Activated CD4-positive, alpha-beta T cell treated with anti-CD3 and anti-CD28 coated beads, Interleukin-2, Interleukin-4, amounts not matched to agents 100 ng/mL and 50 ng/mL, durations not matched to agents 16 hours and 8 hours (primary cell): ENCODE results near the gene ARL8B.
A peak's percentile ranks its signal among the peaks of the same experiment; 100 is the strongest.
"Not testable (repeated sequence)": the region's sequence is repeated elsewhere in the genome, so short reads cannot be mapped to it uniquely, and the experiment has no call there.

Experiments
- DNase-seq: peaks from one replicate; pipeline ENCODE4 v3.0.0-alpha.2; 2020; ENCODE audit warnings: low spot score

The ARL8B gene

DNA sequence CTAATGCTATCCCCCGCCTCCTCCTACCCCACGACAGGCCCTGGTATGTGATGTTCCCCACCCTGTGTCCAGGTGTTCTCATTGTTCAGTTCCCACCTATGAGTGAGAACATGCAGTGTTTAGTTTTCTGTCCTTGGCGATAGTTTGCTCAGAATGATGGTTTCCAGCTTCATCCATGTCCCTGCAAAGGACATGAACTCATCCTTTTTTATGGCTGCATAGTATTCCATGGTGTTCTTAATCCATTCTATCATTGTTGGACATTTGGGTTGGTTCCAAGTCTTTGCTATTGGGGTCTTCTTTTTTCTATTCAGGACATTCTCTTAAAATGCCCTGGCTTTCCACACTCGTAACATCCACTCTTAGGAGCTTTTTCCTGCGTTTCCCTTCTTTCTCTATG is 25.1 kb downstream of the ARL8B start:
- DNase-seq: not testable (repeated sequence)

DNA sequence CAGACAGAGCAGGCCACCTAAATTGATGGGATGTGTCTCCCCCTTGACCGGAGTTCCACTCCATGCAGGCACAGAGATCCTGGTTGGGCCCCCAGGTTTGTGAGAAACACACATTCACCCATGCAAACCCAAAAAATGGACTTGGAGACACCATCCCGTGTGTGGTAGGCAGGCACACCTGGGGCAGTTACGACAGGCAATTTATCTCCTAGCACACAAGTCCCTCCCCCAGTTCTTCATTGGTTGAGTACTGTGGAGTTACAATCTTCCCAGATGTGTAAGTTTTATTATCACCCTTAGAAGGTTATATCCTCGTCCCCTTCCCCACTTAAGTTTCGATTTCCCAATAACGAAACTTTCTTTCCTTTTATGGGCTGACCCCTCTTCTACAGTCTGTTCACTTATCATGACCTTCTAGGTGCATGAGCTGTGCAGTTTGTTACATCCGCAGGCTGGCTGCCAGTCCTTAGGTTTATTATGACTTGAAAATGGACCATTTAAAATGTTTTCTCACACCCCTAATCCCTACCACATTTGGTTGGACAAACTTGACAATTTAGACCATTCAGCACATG is 27.3 kb downstream of the ARL8B start:
- no peak for DNase-seq

DNA sequence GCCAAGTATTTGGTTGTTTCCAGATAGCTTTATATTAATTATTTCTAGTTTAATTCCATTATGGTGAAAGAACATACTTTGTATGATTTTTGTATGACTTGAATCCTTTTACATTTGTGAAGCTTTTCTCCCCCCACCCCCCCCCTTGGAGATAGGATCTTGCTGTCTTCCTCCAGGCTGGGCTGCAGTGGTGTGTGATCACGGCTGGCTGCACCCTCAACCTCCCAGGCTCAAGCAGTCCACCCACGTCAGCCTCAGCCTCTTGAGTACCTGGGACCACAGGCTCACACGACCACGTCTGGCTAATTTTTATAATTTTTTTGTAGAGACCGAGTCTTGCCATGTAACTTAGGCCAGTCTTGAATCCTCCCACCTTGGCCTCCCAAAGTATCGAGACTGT is 29.5 kb downstream of the ARL8B start:
- no peak for DNase-seq

DNA sequence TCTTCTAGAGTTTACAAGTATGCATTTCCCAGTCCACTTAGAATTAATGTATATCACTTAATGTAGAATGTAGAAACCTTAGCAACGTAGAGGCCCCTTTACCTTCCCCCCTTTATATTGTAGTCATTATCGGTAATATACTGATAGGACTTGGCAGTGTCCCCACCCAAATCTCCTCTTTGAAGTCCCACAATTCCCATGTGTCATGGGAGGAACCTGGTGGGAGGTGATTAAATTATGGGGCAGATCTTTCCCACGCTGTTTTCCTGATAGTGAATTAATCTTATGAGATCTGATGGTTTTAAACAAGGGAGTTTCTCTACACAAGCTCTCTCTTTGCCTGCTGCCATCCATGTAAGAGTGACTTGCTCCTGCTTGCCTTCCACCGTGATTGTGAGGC is 31.0 kb downstream of the ARL8B start:
- no peak for DNase-seq

DNA sequence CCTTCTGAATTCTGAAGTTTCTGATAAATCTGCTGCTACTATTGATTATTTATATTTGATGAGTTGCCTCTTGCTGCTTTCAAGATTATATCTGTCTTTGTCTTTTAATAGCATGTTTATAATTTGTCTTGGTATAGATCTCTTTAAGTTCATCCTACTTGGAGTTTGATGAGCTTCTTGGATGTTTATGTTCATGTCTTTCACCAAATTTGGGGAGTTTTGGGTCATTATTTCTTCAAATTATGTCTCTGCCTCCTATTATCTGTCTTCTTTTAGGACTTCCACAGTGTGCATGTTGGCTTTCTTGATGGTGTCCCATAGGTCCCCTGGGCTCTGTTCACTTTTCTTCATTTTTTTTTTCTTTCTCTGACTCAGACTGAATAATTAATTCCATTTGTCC is 33.1 kb downstream of the ARL8B start:
- no peak for DNase-seq

DNA sequence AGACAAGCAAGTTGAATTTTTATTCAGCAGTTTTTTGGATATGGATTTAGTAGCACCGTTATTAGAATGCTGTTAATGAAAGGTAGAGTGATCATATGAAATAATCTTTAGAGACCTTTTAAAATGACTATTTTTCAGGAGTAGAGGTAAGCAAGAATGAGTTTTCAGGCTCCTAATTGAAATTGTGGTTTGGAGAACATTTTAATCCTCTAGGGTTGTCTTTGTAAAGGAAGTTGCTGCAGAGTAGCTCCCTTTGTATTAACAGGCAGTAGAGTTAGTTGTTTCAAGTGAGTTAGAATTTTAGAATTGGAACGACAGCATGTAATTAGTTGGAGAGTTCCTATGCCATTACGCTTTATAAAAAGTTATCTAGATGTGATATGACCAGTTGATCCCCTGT is 38.2 kb downstream of the ARL8B start:
- no peak for DNase-seq

DNA sequence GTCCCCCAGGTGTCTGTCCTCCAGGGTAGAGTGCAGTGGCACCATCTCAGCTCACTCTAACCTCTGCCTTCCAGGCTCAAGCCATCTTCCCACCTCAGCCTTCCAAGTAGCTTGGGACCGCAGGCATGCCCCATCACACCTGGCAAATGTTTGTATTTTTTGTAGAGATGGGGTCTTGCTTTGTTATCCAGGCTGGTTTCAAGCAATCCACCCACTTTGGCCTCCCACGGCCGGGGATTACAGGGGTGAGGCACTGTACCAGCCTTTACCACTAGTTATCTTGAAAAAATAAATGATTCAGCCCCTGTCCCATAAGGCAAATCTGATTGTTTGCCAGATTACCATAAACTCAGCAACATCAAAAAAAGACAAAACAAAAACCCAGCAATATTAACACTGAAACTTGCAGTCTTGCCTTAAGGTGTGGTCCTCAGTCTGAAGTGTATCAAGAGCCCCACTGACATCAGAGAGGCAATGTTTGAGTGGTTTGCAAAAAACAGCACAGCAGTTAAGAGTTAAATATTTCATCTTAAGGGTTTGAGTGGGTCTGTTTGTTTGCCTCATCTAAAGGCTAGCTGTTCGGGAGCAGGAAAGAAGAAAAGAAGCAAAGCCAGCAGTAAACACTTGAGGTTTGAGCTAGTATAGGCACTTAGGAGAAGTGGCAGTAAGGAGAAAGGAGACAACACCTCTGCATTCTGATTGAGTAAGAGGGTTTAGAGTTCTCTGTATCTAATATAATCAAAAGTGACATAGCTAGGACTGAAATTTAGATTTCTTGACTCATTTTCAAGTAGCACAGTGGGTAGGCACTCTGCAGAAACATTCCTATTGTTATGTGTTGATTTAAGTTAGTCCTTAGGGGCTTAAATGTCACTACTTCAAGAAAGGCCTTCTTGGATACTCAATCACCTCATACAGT is 39.1 kb downstream of the ARL8B start:
- peak; percentile 13 for DNase-seq

DNA sequence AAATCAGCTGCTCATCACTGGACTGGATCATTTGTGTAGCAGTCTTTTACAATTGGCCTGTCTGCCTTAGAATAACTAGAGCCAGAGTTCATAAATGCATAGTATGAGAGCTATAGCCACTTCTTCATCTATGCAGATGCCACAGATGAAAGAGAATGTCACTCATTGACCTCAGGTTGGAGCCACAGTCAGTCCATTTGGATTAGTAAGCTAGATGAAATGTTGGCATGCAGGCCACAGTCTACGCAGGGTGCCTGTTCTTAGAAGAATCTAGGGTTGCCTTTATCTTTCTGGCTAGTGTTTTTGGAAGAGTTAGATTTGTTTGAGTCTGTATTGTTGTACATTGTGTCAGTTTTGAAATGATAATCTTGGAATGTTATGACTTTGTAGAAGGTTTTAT is 40.0 kb downstream of the ARL8B start:
- no peak for DNase-seq

DNA sequence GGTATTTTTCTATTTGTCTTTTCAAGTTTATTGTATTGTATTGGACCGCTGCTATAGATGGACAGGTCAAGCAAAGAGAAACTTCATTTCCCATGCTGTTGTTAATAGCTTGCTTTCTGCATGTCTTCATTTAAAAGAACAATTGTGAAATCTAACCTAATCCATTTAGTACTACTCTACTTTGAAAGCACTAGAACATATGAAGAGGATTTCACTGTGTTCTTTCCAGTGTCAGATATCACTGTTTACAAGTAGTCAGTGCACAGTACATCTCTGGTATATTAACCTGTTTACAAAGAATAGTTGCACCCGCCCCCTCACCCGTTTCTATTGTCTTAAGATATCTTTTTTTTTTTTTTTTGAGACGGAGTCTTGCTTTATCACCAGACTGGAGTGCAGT is 43.6 kb downstream of the ARL8B start:
- DNase-seq: no peak

DNA sequence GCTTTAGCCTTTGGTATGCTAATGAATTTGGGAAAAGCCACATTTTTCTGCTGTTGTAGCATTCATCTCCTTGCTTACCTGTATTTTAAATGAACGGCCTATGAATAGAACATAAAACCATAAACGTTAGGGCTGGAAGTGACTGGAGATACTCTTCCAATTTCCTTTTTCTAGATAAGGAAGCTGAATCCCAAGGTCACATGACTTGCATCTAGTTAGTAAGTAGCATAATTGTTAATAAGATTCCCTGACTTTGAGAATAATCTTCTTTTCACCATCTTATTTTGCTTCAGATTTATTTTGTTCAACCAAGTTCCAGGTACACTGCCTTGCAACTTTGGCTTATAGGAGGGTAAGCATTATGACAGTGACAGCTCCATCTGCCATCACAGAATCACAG is 44.8 kb downstream of the ARL8B start:
- DNase-seq: no peak

DNA sequence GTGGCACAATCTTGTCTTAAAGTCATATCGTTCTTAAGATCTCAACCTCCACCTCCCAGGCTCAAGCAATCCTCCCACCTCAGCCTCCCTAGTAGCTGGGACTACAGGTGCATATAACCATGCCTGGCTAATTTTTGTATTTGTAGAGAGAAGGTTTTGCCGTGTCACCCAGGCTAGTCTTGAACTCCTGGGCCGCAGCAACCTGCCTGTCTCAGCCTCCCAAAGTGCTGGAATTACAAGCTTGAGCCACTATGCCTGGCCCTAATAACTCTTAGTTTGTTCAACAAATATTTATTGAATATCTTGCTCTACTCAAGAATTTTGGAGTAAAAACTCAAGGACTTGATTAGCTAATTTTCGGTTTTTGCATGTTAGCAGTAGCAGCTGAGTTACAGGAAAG is 46.0 kb downstream of the ARL8B start:
- DNase-seq: no peak

DNA sequence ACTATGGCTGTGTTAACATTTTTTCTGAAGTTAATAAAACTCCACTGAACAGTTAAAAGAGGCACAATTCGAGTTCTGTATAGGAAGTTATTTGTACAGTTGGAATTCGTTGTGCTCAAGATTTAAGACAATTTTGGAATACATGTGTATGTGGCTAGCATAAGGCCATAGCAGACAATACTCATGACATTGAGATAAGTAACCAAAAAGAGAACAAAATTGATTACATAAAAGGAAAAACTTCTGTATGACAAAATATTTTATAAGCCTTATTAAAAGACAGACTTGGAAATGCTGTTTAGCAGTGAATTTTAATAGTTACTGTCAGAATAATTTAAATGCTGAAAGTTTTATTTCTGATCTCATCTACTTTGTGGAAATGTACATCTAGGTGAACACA is 47.7 kb downstream of the ARL8B start:
- DNase-seq: no peak

DNA sequence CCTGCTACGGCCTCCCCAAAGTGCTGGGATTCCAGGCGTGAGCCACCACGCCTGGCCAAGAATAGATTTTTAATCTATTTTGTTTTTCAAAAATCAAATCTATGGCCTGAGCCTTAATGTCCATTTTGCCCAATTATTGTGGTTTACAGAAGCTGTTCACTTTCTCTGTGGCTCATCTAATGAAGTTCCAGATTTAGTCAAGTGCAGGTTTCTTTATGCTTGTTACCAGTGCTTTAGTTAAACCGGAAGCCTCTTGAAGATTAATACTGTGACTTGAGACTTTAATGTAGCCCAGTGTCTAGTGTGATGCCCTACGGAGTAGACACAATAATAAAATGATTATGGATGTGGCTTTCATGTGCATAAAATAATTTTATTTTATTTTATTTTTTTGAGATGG is 48.9 kb downstream of the ARL8B start:
- DNase-seq: no peak

DNA sequence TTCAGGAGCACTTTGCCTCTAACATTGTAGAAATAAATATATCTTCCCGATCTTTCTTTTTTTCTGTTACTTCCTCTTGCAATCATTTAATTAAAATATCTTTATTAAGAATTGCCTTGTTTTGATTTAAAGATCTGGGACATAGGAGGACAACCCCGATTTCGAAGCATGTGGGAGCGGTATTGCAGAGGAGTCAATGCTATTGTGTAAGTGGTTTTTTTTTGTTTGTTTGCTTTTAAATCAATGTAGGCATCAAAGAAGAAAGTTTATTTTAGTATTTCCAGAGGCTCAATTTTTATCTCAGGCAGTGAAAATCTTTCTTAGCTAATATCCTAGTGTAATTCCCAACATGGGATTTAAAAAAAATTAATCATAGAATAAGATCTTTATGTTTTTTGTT is 49.9 kb downstream of the ARL8B start:
- DNase-seq: no peak

DNA sequence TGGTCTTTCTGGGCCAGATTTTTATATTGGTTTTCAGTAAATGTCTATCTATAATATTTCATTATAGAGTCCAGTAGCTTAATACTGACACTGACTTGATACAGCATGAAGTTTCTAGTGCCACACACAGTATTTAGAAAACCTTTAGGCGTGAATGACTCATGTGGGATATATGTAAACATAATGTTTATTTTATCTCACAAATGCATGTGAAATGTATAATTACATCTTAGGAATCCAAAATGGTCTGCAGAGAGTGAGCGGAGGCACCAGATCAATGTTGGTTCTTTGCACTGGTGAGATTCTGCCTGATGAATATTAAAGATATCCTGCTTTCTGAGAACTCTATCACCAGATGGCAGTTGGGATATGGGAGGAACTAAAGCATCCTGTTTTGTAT is 56.9 kb downstream of the ARL8B start:
- not testable (repeated sequence) for DNase-seq

DNA sequence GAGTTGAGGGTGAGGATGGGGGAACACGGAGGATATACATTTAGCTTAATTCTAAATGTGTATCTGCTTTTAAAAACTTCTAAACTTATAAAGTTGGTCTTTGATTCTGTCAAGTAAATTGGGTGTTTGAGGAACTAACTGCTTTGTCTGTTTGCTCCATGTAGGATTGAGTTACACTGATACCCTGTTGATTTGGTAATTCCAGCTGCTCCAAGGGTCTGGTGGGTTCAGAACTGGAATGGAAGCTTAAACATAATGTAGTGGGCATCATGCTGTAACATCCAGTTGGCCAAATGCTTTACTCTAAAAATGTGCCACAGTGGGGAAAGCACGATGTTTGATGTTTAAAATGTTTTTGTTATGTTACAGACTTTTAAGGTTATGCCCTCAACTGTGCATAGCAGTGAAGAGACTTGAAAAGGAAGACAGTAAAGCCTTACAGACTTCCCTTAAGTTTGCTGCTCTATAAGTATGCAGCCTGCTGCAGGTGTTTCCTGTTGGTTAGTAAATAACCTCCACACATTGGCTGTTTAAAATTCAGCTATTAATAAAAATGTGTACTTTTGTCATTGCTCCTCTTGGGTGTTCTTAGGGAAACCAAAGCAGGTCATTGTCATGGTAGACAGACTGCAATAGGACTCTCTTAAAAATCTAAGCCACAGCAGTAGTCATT is 59.5 kb downstream of the ARL8B start:
- DNase-seq: no peak

DNA sequence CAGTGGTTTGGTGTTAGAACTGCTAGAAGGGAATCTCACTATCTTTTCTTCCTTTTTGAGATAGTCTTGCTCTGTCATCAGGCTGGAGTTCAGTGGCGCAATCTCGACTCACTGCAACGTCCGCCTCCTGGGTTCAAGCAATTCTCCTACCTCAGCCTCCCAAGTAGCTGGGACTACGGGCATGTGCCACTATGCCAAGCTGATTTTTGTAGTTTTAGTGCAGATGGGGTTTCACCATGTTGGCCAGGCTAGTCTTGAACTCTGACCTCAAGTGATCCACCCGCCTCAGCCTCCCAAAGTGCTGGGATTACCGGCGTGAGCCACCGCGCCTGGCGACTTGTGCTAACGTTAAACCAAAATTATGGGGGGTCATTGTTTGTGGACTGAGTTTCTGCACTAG is 61.6 kb downstream of the ARL8B start:
- not testable (repeated sequence) for DNase-seq

DNA sequence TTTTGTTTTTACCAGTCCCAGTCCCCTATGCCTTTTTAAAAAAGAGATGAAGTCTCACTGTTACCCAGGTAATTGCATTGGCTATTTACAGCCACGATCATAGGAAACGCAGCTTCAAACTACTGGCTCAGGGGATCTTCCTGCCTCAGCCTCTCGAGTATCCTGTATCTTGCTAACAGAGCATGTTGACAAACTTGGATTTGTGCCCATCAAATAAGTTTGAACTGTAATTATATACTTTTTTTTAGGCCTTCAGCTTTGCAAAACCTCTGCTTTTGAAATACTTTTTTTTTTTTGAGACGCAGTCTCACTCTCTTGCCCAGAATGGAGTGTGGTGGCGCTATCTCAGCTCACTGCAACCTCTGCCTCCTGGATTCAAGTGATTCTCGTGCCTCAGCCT is 62.4 kb downstream of the ARL8B start:
- DNase-seq: no peak

DNA sequence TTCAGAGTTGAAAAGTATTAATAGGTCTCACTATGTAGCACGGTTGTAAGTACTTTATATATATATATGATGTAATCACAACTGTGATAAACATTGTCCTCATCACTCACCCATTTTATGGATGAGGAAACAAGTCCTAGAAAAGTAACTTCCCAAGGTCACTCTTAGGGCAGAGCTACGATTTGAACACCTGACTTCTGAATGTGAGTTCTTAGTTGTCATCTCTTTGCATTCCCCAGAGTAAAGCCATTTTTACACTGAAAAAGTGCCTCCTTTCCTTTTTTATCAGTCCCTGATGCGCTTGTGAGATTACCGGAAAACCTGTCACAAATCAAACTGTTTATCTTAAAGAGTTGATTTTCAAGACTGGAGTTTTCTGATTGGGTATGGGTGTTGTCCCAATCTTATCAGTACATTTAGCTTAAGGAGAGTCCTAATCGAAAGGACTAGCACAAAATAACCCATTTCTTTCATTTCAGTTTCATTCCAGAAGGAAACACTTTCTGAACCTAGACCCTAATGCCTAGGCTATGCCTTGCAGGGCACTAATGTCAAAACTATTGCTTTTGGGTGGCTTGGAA is 63.1 kb downstream of the ARL8B start:
- no peak for DNase-seq

DNA sequence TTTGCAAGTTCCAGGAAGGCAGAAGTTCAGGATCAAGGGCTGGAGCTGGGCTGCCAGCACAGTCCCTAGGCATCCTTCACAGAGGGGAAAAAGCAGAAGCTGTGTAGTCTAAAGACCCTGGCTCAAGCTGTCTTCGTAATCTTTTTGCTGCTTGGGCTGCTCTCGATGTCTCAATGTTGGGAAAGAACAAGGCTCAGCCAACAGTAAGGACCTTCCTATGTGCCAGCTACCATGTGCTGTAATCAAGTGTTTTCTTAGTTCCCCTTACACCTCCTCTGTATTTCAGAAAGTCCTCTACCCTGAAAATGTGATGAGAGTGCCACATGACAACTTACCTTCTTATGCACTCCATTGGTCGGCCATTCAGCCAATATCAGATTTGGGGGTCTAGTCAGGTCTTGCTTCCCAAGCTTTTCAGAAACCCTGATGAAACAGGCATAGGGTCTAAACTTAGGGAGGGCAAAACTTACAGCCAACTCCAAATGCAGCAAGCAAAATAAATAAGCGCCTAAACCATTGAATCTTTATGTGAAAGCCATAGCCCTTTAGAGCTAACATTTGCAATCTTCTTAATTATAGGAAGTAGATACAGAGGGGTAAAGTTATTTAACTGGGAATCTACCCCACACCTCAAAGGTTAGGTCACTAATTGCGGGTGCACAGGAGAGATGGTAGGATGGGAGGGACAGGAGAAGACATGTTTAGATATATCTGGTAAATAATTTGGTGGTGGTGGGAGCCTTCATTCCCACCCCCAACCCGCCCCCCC is 64.2 kb downstream of the ARL8B start:
- DNase-seq: no peak

DNA sequence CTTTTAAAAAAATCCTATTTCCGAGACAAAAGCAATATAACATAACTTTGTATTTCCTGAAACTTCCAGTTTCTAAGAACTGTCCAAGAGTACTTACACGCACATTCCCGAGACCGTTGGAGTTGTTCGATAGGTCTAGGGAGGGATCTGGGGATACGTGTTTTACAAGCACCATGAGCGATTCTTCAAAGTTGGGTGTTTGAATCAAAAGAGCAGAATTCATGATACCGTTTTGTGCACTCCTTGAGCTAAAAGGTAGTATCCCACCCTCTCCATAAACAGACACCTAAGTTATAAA is 64.7 kb downstream of the ARL8B start:
- DNase-seq: no peak

DNA sequence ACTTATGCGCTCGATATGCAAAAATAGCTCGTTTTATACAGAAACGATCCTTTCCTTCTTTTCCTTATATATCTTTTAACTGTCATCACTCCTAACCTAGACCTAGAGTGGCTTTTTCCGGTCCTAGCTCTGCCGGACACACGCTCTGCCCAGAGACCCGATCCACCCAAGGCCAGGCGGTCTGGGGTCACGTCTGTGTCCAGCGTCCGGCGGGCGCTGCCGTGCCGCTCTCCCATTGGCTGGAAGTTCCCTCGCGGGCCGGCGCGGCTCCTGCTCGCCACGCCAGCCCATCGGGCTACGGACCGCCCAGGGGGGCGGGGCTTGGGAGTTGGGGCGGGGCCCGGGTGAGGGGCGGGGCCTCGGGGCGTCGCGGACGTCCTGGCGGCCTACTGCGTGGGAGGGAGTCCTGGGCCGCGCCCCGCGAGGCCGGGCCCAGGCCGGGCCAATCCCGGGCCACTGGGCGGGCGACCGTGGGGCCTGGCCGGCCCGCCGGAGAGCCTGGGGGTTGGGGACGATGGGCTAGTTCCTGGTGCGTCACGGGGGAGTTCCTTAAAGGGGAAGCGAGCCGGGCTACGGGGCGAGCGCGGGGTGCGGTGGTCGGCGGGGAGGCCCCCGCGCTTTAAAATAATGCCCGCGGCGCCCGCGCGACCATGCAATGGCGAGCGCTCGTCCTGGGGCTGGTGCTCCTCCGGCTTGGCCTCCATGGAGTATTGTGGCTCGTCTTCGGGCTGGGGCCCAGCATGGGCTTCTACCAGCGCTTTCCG is 65.2 kb downstream of the ARL8B start, which contains the start of gene EDEM1:
TSS of gene EDEM1 (plus strand) at position 552 of the 764 bp plus-strand sequence. CDS start at position 651, 99 bp downstream.
- peak; percentile 97 for DNase-seq
